CD4-positive, alpha-beta T cell treated with Interleukin-2 at 100 ng/mL for 4 hours (primary cell): ENCODE measurements around the gene D2HGDH.

Experiments used
- DNase-seq: peaks from one replicate; pipeline ENCODE4 v3.0.0-alpha.2; 2020; ENCODE audit warnings: low spot score

The D2HGDH gene

DNA sequence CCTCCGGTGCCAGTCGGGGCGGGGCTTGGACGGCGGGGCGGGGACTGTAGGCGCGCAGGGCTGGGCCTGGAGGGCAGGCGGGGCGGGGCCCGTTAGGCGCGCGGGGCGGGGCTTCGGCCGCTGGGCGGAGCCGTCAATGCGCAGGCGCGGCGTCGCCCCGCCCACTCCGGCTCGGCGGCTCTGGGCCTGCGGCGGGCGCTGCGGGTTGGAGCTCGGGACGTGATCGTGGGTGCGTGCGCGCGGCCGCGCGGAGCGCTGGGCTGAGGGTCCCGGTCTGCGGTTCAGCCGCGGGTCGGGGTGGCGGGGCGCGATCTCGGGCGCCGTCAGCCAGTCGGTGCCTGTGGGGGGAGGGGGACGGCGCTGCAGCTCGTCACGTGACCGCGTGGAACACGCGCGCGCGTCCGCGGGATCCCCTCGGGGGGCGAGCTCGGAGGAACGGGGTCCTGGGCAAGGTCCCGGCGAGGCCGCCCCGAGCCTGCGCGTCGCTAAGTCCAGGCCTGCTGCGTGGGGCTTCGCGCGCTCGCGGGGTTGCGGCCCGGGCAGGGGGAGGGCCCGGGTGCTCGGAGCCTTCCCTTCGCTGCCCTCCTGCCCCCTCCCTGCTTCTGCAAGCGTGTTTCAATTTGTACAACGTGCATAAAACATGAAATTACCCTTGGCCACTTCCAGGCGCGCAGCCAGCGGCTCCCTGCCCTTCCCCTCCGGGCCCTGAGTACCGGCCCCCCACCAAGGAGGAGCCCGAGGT, at the start of gene D2HGDH:
Gene D2HGDH, plus strand, starts transcription at position 164 of the 742 bp plus-strand sequence. CDS start 595 bp downstream, outside the sequence.
- DNase-seq: peak; percentile 90

DNA sequence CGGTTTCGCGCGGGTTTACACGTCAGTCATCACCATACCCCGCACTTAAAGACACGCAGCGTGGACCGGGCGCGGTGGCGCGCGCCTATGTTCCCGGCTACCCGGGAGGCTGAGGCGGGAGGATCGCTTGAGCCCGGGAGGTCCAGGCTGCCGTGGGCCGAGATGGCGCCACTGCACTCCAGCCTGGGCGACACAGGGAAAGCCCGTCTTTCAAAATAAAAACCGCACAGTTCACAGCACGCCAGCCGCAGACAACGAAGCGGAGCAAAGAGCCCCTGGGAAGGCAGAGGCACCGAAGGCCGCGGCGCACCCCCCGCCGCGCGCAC, 48.1 kb upstream of the D2HGDH start:
- DNase-seq: no peak

DNA sequence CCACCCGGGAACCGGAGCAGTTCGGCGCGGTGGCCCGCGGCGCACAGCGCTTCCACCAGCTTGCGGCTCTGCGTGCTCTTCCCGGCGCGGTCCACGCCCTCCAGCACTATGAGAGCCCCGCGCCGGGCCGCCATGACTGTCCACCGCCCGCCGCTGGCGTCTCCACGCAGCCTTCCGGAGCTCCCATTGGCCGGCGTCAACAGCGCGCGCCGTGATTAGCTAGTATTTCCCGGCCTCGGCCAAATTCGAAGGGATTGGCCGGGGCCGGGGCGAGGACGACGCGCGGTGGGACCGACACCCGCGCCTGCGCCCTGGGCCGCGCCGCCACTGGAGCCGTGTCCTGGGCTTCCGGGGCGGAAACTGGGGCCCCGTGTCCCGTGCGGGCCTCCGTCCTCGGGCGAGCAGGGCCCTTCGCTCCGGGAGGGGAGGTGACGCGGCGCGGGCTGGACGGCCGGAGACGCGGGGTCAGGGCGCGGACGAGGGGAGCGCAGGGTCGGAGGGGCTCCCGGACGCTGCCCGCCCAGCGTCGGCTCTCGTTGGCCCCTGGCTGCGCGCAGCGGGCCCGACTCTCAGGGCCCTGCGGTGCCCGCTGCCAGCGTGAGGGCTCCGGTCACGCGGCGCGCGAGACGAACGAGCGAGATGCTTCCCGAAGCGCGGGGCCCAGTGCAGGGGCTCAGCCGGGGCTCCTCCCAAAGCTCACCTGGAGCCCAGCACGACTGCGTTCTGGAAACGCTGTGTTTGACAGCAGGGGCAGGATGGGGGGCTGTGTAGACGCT, 47.6 kb upstream of the D2HGDH start, which contains the start of gene DTYMK:
Gene DTYMK, minus strand, starts transcription at position 166 of the 776 bp plus-strand sequence. Its CDS starts 32 bp downstream, at position 134.
- DNase-seq: peak; percentile 96

- no peak for DNase-seq
These were observed 45.1 kb upstream of the D2HGDH start for GRCh38 chr2:241689306-241689705.

GRCh38 chr2:241690202-241690717, 44.2 kb upstream of the D2HGDH start:
- no peak for DNase-seq

DNA sequence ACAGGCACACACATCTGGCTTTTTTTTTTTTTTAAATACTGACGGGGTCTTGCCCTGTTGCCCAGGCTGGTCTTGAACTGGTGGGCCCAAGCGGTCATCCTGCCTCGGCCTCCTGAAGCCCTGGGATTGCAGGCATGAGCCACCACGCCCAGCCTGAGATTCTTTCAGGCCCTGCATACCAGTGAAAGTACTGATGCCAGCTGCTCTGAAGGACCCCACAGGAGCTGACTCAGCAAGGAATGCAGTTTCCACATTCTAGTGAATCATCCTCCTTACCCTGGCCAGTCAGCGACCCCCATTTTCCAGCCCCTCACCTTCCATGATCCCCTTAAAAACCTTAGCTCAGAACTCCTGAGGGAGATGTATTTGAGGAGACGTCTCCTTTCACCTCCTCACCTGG, 42.0 kb upstream of the D2HGDH start:
- DNase-seq: no peak

- no peak for DNase-seq
These were observed 38.8 kb upstream of the D2HGDH start for GRCh38 chr2:241695651-241696050.

DNA sequence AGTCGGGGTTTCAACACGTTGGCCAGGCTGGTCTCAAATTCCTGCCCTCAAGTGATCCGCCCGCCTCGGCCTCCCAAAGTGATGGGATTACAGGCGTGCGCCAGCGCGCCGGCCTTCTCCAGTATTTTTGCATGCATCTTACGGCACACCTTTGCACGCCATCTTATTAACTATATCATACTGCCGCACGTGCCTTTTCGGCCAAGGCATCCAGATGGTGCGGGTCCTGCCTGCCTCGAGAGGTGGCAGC, 33.4 kb upstream of the D2HGDH start:
- DNase-seq: no peak

DNA sequence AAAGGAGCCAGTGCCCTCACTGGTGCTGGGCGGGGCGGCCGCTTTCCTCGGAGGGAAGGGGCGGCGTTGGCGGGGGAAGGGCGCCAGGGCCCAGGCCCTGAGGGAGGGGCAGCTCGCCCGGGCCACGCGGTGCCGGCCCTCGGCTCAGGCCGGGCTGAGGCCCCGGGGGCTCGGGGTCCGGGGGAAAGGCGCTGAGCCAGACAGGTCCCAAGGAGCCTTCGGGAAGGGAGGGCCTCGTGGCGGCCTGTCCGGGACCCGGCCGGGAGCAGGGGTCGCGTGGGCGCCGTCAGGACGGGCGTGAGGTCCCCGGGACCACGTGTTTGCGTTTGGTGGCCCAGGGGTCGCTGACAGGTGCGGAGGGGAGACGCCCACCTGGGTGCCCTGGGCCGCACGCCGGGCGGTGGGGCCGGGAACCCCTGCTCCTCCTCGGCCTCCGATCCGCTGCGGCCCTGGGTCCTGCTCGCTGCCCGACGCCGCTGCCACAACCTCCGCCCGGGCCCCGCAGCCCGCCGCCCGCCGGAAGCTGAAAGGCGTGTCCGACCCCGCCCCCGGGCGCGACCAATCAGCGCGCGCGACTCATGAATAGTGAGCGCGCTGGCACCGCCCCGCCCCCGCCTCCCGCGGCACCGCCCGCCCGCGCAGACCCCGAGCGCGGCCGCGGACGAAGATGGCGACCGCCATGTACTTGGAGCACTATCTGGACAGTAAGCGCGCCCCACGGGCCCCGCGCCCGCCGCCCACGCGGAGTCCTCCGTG, 32.9 kb upstream of the D2HGDH start, which contains the start of gene ING5:
Gene ING5, plus strand, starts transcription at position 641 of the 756 bp plus-strand sequence. Its CDS starts 27 bp downstream, at position 668.
- DNase-seq: peak; percentile 96

DNA sequence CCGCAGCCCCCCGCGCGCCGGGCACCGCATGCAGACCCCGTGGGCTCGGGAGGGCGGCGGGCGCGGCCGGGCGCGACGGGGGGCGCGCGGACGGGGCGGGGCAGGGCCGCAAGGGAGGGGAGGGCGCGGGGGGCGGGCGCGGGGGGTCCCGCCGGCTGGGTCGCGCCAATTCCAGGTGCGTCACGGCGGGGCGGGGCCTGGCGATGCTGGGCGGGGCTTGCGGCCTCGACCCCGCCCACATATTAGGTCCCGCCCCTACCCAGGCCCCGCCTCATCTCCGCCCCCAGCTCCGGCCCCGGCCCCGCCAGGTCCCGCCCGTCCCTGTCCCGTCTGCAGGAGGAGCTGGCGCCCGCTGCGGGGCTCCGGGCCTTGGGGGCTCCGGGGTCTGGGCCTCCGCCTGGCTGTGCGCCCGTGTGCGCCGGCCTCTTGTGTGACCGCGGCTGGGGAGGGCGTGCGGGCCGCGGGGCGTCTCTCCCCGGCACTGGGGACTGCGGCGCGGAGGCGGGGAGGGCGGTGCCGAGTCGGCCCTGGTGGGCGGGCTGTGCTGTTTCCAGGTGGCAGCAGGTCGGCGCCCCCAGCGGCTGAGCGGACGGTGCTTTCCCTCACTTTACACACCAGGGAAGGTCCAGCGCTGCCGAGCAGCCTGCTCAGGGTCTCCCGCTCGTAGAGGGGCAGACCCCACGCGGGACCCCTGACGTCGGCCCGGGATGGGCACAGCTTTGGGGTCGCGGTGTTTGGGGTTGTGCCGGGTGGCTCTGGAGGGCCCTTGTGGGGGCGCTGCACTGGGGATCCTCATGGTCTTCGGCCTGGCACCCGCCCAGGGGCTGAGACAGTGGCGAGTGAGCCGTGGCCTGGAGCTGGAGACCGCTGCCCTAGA, 32.0 kb upstream of the D2HGDH start:
- DNase-seq: peak; percentile 86

GRCh38 chr2:241703032-241703604, 31.3 kb upstream of the D2HGDH start:
- no peak for DNase-seq

DNA sequence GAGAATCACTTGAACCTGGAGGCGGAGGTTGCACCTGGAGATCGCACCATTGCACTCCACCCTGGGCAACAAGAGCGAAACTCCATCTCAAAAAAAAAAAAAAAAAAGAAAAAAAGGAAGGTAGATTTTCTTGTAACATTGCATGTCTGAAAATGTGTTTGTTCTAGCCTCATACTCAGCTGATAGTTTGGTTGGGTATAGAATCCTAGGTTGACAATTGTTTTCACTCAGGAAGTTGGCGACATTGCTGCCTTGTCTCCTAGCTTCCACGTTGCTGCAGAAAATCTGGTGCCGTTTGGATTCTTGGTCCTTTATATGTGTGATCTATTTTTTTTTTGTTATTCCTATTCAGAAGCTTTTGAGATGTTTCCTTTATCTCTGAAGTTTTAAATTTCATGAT, 27.9 kb upstream of the D2HGDH start:
- no peak for DNase-seq

- DNase-seq: no peak
These were observed 25.6 kb upstream of the D2HGDH start for GRCh38 chr2:241708879-241709278.

- DNase-seq: no peak
These were observed 15.3 kb upstream of the D2HGDH start for GRCh38 chr2:241719093-241719492.

- no peak for DNase-seq
These were observed 14.3 kb upstream of the D2HGDH start for GRCh38 chr2:241720099-241720498.

DNA sequence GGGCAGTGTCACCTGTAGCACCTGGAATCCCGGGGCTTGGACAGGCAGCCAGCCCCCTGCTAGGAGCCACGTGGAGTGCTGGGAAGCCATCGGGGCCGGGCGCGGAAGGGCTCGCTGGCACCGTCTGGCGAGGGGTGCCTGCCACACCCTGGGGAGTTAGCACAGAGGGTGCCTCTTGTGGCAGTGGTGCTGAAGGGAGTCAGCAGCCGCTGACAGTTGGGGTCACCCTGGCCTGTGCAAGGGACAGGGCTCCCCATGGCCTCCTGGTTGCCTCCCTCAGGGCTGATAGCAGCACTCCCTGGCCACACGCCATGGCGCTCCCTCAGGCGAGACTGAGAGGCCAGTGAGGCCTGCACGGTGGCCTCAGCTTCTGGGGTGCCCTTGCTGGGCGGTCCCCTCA, 13.9 kb upstream of the D2HGDH start:
- DNase-seq: no peak

- no peak for DNase-seq
These were observed 12.6 kb upstream of the D2HGDH start for GRCh38 chr2:241721852-241722251.

- DNase-seq: no peak
These were observed 11.5 kb upstream of the D2HGDH start for GRCh38 chr2:241722896-241723454.

DNA sequence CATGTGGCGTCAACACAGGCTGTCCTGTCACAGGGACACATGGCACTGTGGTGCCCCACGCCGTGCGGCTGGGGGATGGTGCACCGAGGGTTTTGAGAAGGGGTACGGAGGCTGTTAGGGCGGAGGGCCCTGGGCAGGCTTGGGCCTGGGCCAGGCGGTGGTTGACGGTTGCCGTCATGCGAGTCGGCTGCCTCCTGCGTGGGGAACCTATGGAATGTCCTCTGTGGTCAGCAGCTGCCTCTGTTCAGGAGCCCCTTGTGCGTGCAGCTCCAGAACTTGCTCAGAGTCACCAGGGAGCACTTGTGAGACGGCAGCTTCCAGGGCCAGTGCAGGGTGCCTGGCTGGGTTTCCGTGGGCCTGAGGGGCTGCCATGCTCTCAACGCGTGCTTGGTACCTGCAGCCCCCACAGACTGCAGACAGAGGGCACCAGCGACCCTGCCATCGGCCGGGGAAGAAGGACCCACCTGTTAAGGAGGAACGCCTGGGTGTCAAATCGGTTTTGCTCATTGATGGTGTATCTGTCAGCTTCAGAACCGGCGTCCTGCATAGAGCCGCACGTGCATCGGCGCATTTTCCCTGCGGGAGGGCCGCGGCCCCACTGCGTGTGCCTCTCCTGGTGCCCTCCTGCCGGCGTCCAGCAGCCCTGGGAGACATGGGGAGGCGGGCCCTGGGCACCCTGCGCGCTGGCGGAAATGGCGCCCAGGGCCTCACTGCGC, 10.0 kb upstream of the D2HGDH start:
- DNase-seq: peak; percentile 38
